ENCODE data around the gene SSC5D.

- TF ChIP-seq CTCF (conservative IDR thresholded peaks at IDR 0.05; ENCODE audit: low read length) (no peak), EZH2phosphoT487 (IDR thresholded peaks at IDR 0.05; ENCODE audit: borderline replicate concordance) (no peak)
These were observed 28.1 kb upstream of the SSC5D start for GRCh38 chr19:55459950-55460657.

Data from Loucy (cell line).